Liver (tissue), 9 donors: ENCODE results near the gene CPT1B. TPM values are rescaled to one million over a fixed set of nuclear protein-coding genes. Genes with fewer than 3 reads are reported as not detected.

Source experiments
- DNase-seq: peaks from one replicate; pipeline ENCODE4 v3.0.0-alpha.2; 2017; ENCODE audit warnings: low spot score
- H3K27ac ChIP-seq, 2 donors: one replicate each; pipeline ENCODE4 v1.7.0; 2013; ENCODE audit warnings: inconsistent platforms in 2 of 2, low read length in 2 of 2, control low read depth in 1 of 2, low read depth in 1 of 2, mild to moderate bottlenecking in 1 of 2
- H3K27me3 ChIP-seq, 4 donors: one replicate each; pipeline versions ENCODE4 v1.6.1 to v1.7.0; 2013; ENCODE audit warnings: low read length in 3 of 4, inconsistent platforms in 1 of 4, mild to moderate bottlenecking in 1 of 4, moderate library complexity in 1 of 4; ENCODE audit not compliant: control insufficient read depth in 4 of 4, insufficient read depth in 4 of 4
- H3K36me3 ChIP-seq, 4 donors: one replicate each; pipeline versions ENCODE4 v1.6.1 to v1.7.0; 2013; ENCODE audit warnings: low read length in 3 of 4, mild to moderate bottlenecking in 3 of 4, low read depth in 1 of 4, moderate library complexity in 1 of 4; ENCODE audit not compliant: control insufficient read depth in 4 of 4, insufficient read depth in 3 of 4
- H3K4me1 ChIP-seq, 4 donors: one replicate each; pipeline versions ENCODE4 v1.6.1 to v1.7.0; 2013; ENCODE audit warnings: low read length in 3 of 4, mild to moderate bottlenecking in 3 of 4, moderate library complexity in 1 of 4; ENCODE audit not compliant: control insufficient read depth in 4 of 4, insufficient read depth in 4 of 4
- H3K4me3 ChIP-seq, 3 donors: one replicate each; pipeline versions ENCODE4 v1.6.1 to v1.7.0; 2013; ENCODE audit warnings: low read length in 3 of 3, control low read depth in 1 of 3, low read depth in 1 of 3, mild to moderate bottlenecking in 1 of 3
- H3K9ac ChIP-seq, 2 donors: one replicate each; pipeline ENCODE4 v1.7.0; 2013; ENCODE audit warnings: low read length in 2 of 2, mild to moderate bottlenecking in 2 of 2, moderate library complexity in 2 of 2, control low read depth in 1 of 2, low read depth in 1 of 2
- H3K9me3 ChIP-seq, 4 donors: one replicate each; pipeline versions ENCODE4 v1.6.1 to v1.7.0; 2013; ENCODE audit warnings: low read length in 3 of 4; ENCODE audit not compliant: control insufficient read depth in 4 of 4
- EGR1 ChIP-seq, 2 donors: IDR thresholded peaks; 2 replicates each; pipeline ENCODE4 v1.6.1; 2016 to 2018; ENCODE audit warnings: antibody characterized with exemption in 2 of 2, low read depth in 2 of 2
- FOXA1 ChIP-seq: IDR thresholded peaks from 2 replicates; pipeline ENCODE4 v1.6.1; 2016; ENCODE audit warnings: antibody characterized with exemption
- FOXA2 ChIP-seq: IDR thresholded peaks from 2 replicates; pipeline ENCODE4 v1.6.1; 2016; ENCODE audit warnings: antibody characterized with exemption
- GABPA ChIP-seq, 2 donors: IDR thresholded peaks in 1 of 2; conservative IDR thresholded peaks in 1 of 2; 2 replicates each; pipeline ENCODE4 v1.6.1; 2016; ENCODE audit warnings: antibody characterized with exemption in 2 of 2, mild to moderate bottlenecking in 1 of 2, moderate library complexity in 1 of 2
- HNF4A ChIP-seq, 2 donors: conservative IDR thresholded peaks; 2 replicates each; pipeline ENCODE4 v1.6.1; 2016; ENCODE audit warnings: antibody characterized with exemption in 2 of 2, mild to moderate bottlenecking in 2 of 2
- HNF4G ChIP-seq: IDR thresholded peaks from 2 replicates; pipeline ENCODE4 v1.6.1; 2016; ENCODE audit warnings: antibody characterized with exemption
- JUND ChIP-seq, 2 donors: IDR thresholded peaks; 2 replicates each; pipeline ENCODE4 v1.6.1; 2016; ENCODE audit warnings: antibody characterized with exemption in 2 of 2
- NR2F2 ChIP-seq: IDR thresholded peaks from 2 replicates; pipeline ENCODE4 v1.6.1; 2016; ENCODE audit warnings: antibody characterized with exemption
- RAD21 ChIP-seq, 2 donors: IDR thresholded peaks; 2 replicates each; pipeline ENCODE4 v1.6.1; 2016; ENCODE audit warnings: antibody characterized with exemption in 2 of 2, mild to moderate bottlenecking in 2 of 2
- RXRA ChIP-seq, 2 donors: IDR thresholded peaks; 2 replicates each; pipeline ENCODE4 v1.6.1; 2017 to 2018; ENCODE audit warnings: antibody characterized with exemption in 2 of 2, mild to moderate bottlenecking in 1 of 2
- SP1 ChIP-seq: IDR thresholded peaks from 2 replicates; pipeline ENCODE4 v1.6.1; 2018; ENCODE audit warnings: antibody characterized with exemption, mild to moderate bottlenecking
- TAF1 ChIP-seq: conservative IDR thresholded peaks from 2 replicates; pipeline ENCODE4 v1.6.1; 2016; ENCODE audit warnings: antibody characterized with exemption, mild to moderate bottlenecking
- YY1 ChIP-seq: IDR thresholded peaks from 2 replicates; pipeline ENCODE4 v1.6.1; 2016; ENCODE audit warnings: antibody characterized with exemption, mild to moderate bottlenecking
- WGBS: extraction: QIAGEN DNeasy Blood & Tissue Kit; methylation state at CpG from one replicate; pipeline ENCODE4 v1.1.7; 2013; 5-methylcytosine and 5-hydroxymethylcytosine counted together
- polyA plus RNA-seq, 2 donors: library from polyadenylated mRNA; stranded (reverse) in 1 of 2; unstranded in 1 of 2; fragments of 200-250 nt in 1 of 2; fragments of >200 nt in 1 of 2; fragmentation: Nextera tagmentation in 1 of 2; extraction: Ambion mirVana in 1 of 2; gene quantifications; one replicate each; pipeline versions ENCODE4 v1.2.1 to v1.2.3, GENCODE V29; 2013 to 2015
- total RNA-seq, 2 donors: library from RNA; depleted of rRNA; stranded (reverse); fragments of >200 nt; gene quantifications; one replicate each; pipeline ENCODE4 v1.2.3, GENCODE V29; 2014
- TF ChIP-seq, protein P1 (sequence below): IDR thresholded peaks from 2 replicates; pipeline ENCODE4 v1.6.1; 2016; ENCODE audit warnings: antibody characterized with exemption
- TF ChIP-seq, protein P2 (sequence below): IDR thresholded peaks from 2 replicates; pipeline ENCODE4 v1.6.1; 2016; ENCODE audit warnings: antibody characterized with exemption
- TF ChIP-seq, protein P3 (sequence below): IDR thresholded peaks from 2 replicates; pipeline ENCODE4 v1.6.1; 2016; ENCODE audit warnings: antibody characterized with exemption, mild to moderate bottlenecking
- TF ChIP-seq, protein P4 (sequence below): IDR thresholded peaks from 2 replicates; pipeline ENCODE4 v1.6.1; 2016; ENCODE audit warnings: antibody characterized with exemption
- TF ChIP-seq, protein P5 (sequence below): fragments of 150-350 bp; IDR thresholded peaks from 2 replicates; pipeline ENCODE4 v1.5.1; 2017; ENCODE audit warnings: improper control_type of control experiment, low read depth, low read length; ENCODE audit not compliant: missing input control
- donor health status: healthy.
- donor health status: healthy.
- donor health status: healthy.
- donor health status: healthy.
- donor health status: healthy.

Gene CPT1B
- total and polyA plus RNA-seq, 4 donors = 3.0 to 13.6 (median 4.9) TPM

DNA sequence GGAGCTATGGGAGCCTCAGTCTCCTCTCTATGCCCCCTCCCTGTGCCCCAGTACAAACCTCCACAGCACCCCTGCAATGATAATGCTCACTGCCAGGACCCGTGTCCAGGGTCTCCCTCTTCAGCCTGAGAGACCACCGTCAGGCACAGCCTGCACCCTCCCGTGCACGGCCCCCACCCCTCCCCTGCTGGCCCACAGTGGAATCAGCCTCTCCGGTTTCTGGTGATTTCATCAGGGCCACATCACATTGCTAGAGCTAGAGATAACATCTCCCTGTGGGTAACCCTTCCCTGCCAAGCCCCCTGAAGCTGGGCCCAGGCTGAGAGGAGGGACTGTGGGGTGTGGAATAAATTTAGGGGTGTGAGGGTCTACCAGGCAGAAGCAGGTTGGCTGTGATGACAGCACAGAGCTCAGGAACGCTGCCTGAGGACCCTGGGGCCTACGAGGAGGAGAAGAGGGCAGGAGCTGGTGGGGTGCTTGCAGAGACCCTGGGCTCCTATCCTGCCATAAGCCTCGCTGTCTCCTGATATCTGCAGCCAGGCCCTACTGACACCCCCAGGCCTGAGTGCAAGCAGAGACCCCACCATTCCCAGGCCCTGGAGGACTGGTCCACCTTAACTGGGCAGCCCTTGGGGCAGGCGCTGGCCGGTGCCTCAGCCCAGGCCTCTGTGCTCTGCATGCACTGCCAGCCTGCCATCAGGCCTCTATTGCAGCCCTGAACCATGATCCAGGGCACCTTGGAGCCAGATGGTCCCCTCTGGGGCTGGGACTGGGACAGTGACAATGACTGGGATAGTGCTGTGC, 32.5 kb downstream of the CPT1B start, which contains the start of gene KLHDC7B:
Gene KLHDC7B (plus strand): TSS at position 378 of the 804 bp plus-strand sequence. CDS start 345 bp downstream, at position 723.
- peaks cover 0 to 13% (median 9%) of the 10 kb centered on the region in 4 donors for H3K4me1 ChIP-seq
- no peaks in the 10 kb centered on the region for H3K36me3 ChIP-seq
- no peaks in the 10 kb centered on the region for H3K9me3 ChIP-seq
- 82% methylated on average over 10 of the region's 10 CpGs for WGBS
- H3K4me3 ChIP-seq = no peak within 1 kb of the TSS
- no peak for TF ChIP-seq FOXA2
- TF ChIP-seq, protein P1, sequence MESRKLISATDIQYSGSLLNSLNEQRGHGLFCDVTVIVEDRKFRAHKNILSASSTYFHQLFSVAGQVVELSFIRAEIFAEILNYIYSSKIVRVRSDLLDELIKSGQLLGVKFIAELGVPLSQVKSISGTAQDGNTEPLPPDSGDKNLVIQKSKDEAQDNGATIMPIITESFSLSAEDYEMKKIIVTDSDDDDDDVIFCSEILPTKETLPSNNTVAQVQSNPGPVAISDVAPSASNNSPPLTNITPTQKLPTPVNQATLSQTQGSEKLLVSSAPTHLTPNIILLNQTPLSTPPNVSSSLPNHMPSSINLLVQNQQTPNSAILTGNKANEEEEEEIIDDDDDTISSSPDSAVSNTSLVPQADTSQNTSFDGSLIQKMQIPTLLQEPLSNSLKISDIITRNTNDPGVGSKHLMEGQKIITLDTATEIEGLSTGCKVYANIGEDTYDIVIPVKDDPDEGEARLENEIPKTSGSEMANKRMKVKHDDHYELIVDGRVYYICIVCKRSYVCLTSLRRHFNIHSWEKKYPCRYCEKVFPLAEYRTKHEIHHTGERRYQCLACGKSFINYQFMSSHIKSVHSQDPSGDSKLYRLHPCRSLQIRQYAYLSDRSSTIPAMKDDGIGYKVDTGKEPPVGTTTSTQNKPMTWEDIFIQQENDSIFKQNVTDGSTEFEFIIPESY = no peak
- TF ChIP-seq NR2F2 = no peak
- TF ChIP-seq YY1 = no peak
- TF ChIP-seq EGR1 (IDR thresholded peaks at IDR 0.05; ENCODE audit: low read depth in 2 of 2) = no peak
- TF ChIP-seq SP1 = no peak
- no peak for TF ChIP-seq HNF4A (conservative IDR thresholded peaks at IDR 0.05)
- TF ChIP-seq TAF1 = no peak
- TF ChIP-seq, protein P2, sequence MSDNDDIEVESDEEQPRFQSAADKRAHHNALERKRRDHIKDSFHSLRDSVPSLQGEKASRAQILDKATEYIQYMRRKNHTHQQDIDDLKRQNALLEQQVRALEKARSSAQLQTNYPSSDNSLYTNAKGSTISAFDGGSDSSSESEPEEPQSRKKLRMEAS = no peak
- TF ChIP-seq JUND (IDR thresholded peaks at IDR 0.05) = no peak
- TF ChIP-seq, protein P3, sequence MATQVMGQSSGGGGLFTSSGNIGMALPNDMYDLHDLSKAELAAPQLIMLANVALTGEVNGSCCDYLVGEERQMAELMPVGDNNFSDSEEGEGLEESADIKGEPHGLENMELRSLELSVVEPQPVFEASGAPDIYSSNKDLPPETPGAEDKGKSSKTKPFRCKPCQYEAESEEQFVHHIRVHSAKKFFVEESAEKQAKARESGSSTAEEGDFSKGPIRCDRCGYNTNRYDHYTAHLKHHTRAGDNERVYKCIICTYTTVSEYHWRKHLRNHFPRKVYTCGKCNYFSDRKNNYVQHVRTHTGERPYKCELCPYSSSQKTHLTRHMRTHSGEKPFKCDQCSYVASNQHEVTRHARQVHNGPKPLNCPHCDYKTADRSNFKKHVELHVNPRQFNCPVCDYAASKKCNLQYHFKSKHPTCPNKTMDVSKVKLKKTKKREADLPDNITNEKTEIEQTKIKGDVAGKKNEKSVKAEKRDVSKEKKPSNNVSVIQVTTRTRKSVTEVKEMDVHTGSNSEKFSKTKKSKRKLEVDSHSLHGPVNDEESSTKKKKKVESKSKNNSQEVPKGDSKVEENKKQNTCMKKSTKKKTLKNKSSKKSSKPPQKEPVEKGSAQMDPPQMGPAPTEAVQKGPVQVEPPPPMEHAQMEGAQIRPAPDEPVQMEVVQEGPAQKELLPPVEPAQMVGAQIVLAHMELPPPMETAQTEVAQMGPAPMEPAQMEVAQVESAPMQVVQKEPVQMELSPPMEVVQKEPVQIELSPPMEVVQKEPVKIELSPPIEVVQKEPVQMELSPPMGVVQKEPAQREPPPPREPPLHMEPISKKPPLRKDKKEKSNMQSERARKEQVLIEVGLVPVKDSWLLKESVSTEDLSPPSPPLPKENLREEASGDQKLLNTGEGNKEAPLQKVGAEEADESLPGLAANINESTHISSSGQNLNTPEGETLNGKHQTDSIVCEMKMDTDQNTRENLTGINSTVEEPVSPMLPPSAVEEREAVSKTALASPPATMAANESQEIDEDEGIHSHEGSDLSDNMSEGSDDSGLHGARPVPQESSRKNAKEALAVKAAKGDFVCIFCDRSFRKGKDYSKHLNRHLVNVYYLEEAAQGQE = no peak
- no peak for TF ChIP-seq HNF4G
- no peak for TF ChIP-seq GABPA (IDR thresholded peaks at IDR 0.05 in 1 of 2, conservative IDR thresholded peaks at IDR 0.05 in 1 of 2)
- TF ChIP-seq, protein P4, sequence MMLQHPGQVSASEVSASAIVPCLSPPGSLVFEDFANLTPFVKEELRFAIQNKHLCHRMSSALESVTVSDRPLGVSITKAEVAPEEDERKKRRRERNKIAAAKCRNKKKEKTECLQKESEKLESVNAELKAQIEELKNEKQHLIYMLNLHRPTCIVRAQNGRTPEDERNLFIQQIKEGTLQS = no peak
- no peak for TF ChIP-seq RXRA (IDR thresholded peaks at IDR 0.05)
- TF ChIP-seq FOXA1 = no peak
- TF ChIP-seq, protein P5, sequence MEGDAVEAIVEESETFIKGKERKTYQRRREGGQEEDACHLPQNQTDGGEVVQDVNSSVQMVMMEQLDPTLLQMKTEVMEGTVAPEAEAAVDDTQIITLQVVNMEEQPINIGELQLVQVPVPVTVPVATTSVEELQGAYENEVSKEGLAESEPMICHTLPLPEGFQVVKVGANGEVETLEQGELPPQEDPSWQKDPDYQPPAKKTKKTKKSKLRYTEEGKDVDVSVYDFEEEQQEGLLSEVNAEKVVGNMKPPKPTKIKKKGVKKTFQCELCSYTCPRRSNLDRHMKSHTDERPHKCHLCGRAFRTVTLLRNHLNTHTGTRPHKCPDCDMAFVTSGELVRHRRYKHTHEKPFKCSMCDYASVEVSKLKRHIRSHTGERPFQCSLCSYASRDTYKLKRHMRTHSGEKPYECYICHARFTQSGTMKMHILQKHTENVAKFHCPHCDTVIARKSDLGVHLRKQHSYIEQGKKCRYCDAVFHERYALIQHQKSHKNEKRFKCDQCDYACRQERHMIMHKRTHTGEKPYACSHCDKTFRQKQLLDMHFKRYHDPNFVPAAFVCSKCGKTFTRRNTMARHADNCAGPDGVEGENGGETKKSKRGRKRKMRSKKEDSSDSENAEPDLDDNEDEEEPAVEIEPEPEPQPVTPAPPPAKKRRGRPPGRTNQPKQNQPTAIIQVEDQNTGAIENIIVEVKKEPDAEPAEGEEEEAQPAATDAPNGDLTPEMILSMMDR = no peak
- no peak for TF ChIP-seq RAD21 (IDR thresholded peaks at IDR 0.05)
- H3K27ac ChIP-seq = peak within 1 kb of the TSS in 1 of 2 donors; percentile 65
- H3K9ac ChIP-seq = no peak within 1 kb of the TSS
- no peaks in the 10 kb centered on the region for H3K27me3 ChIP-seq
- no peak for DNase-seq
